Loucy (cell line): ENCODE data around the gene CPD.

ENCODE experiments used
- H2AFZ ChIP-seq: fragments of 200-600 bp; sonication (generic); 2 replicates; pipeline ENCODE4 v1.6.0; 2016; ENCODE audit warnings: antibody characterized with exemption, mild to moderate bottlenecking, low read length, moderate library complexity
- H3F3A ChIP-seq: fragments of 200-600 bp; 2 replicates; pipeline ENCODE4 v1.6.0; 2016; ENCODE audit warnings: antibody characterized with exemption, low read depth, mild to moderate bottlenecking
- H3K27me3 ChIP-seq: fragments of 200-600 bp; sonication (generic); 2 replicates; pipeline ENCODE4 v1.6.1; 2014; ENCODE audit warnings: low read length, mild to moderate bottlenecking; ENCODE audit not compliant: insufficient read depth, poor library complexity, severe bottlenecking
- H3K36me3 ChIP-seq: fragments of 200-600 bp; sonication (generic); 2 replicates; pipeline ENCODE4 v1.6.1; 2016; ENCODE audit warnings: low read length; ENCODE audit not compliant: insufficient read depth
- H3K4me1 ChIP-seq: fragments of 200-600 bp; sonication (generic); 2 replicates; pipeline ENCODE4 v1.5.1; 2014; ENCODE audit warnings: low read length, mild to moderate bottlenecking; ENCODE audit not compliant: insufficient read depth, poor library complexity, severe bottlenecking
- H3K4me2 ChIP-seq: fragments of 200-600 bp; sonication (generic); 2 replicates; pipeline ENCODE4 v1.6.0; 2014; ENCODE audit warnings: antibody characterized with exemption, low read length, low read depth, mild to moderate bottlenecking; ENCODE audit not compliant: poor library complexity, severe bottlenecking
- H3K4me3 ChIP-seq: fragments of 200-600 bp; sonication (generic); 2 replicates; pipeline ENCODE4 v1.5.1; 2014; ENCODE audit warnings: low read length, mild to moderate bottlenecking, mixed read lengths; ENCODE audit not compliant: poor library complexity, severe bottlenecking
- H3K79me2 ChIP-seq: fragments of 200-600 bp; sonication (generic); 2 replicates; pipeline ENCODE4 v1.6.1; 2014; ENCODE audit warnings: low read length; ENCODE audit not compliant: insufficient read depth
- H3K9ac ChIP-seq: fragments of 200-600 bp; sonication (generic); 2 replicates; pipeline ENCODE4 v1.6.0; 2014; ENCODE audit warnings: mild to moderate bottlenecking, low read depth, low read length, moderate library complexity; ENCODE audit not compliant: poor library complexity, severe bottlenecking
- H3K9me2 ChIP-seq: fragments of 200-600 bp; sonication (generic); replicated peaks from 2 replicates; pipeline ENCODE4 v1.6.1; 2016; ENCODE audit warnings: low read depth, low read length, mixed read lengths
- H3K9me3 ChIP-seq: fragments of 200-600 bp; sonication (generic); 2 replicates; pipeline ENCODE4 v1.6.1; 2014; ENCODE audit warnings: mild to moderate bottlenecking, antibody characterized with exemption, low read length, low read depth; ENCODE audit not compliant: insufficient read depth
- H4K20me1 ChIP-seq: fragments of 200-600 bp; sonication (generic); 2 replicates; pipeline ENCODE4 v1.6.0; 2014; ENCODE audit warnings: antibody characterized with exemption, low read length, mild to moderate bottlenecking; ENCODE audit not compliant: insufficient read depth, poor library complexity, severe bottlenecking
- EZH2phosphoT487 ChIP-seq: fragments of 200-600 bp; IDR thresholded peaks from 2 replicates; pipeline ENCODE4 v1.6.1; 2018; ENCODE audit warnings: antibody characterized with exemption, mild to moderate bottlenecking, moderate library complexity, borderline replicate concordance
- TF ChIP-seq, protein P1 (sequence below): fragments of 200-600 bp; sonication (generic); conservative IDR thresholded peaks from 2 replicates; pipeline ENCODE4 v1.5.1; 2014; ENCODE audit warnings: mild to moderate bottlenecking, antibody characterized with exemption, low read length

The CPD gene

GRCh38 chr17:30379903-30380381 is 1.2 kb downstream of the CPD start:
- Histone ChIP-seq H2AFZ (peak overlapping the region; percentile 97; the same call in 1 of the 2 replicates), H4K20me1 (peaks cover 25% of the 10 kb centered on the region), H3K4me3 (peak overlapping the region; percentile 74), H3K27me3 (no peaks in the 10 kb centered on the region), H3K4me2 (peak overlapping the region; percentile 68), H3K9me3 (no peaks in the 10 kb centered on the region), H3K9me2 (no peaks in the 10 kb centered on the region), H3K36me3 (no peaks in the 10 kb centered on the region), H3K79me2 (peaks cover 37% of the 10 kb centered on the region), H3K4me1 (peaks cover 52% of the 10 kb centered on the region), H3K9ac (peak overlapping the region; percentile 75), H3F3A (peaks cover 2% of the 10 kb centered on the region; the same call in 1 of the 2 replicates)
- no peak for TF ChIP-seq EZH2phosphoT487
- TF ChIP-seq, protein P1, sequence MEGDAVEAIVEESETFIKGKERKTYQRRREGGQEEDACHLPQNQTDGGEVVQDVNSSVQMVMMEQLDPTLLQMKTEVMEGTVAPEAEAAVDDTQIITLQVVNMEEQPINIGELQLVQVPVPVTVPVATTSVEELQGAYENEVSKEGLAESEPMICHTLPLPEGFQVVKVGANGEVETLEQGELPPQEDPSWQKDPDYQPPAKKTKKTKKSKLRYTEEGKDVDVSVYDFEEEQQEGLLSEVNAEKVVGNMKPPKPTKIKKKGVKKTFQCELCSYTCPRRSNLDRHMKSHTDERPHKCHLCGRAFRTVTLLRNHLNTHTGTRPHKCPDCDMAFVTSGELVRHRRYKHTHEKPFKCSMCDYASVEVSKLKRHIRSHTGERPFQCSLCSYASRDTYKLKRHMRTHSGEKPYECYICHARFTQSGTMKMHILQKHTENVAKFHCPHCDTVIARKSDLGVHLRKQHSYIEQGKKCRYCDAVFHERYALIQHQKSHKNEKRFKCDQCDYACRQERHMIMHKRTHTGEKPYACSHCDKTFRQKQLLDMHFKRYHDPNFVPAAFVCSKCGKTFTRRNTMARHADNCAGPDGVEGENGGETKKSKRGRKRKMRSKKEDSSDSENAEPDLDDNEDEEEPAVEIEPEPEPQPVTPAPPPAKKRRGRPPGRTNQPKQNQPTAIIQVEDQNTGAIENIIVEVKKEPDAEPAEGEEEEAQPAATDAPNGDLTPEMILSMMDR: no peak

DNA sequence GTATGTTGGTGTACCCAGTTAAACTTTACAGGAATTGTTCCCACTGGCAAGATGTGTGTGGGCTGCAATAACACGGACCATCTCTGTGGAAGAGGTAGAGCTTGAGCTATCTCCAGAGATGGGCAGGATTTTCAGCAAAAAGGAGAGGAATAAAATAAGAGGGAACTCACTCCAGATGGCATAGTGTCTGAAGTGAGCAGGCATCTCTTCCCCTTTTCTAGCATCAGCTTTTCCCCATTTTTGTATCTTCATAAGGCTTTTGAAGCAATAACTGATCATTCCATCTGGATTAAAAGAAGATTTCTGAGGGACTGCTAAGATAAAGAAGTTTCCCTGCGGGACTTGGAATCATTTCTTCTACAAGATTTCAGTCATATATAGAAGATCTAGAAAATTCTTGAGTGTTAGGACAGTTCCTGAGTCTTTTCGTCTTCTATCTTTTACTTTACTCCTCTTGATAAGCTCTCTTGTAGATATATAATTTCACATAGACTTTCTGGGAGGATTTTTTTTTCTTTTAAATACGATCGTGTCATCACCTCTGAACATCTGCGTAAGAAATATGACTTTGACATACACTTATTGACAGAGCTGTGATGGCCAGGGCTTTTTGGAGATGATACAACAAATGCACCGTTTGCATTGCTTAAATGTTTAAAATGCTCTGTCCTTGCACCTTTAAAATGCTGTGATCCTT is 2.1 kb downstream of the CPD start:
- Histone ChIP-seq H3K4me2 (peak overlapping the region; percentile 68), H3K9ac (peak overlapping the region; percentile 75), H3K27me3 (no peaks in the 10 kb centered on the region), H4K20me1 (peaks cover 25% of the 10 kb centered on the region), H3K36me3 (peaks cover 3% of the 10 kb centered on the region; the same call in 1 of the 2 replicates), H3K4me3 (peak overlapping the region; percentile 74), H3K4me1 (peaks cover 52% of the 10 kb centered on the region), H3F3A (peaks cover 2% of the 10 kb centered on the region; the same call in 1 of the 2 replicates), H3K9me3 (no peaks in the 10 kb centered on the region), H2AFZ (no peak overlapping the region), H3K9me2 (no peaks in the 10 kb centered on the region), H3K79me2 (peaks cover 37% of the 10 kb centered on the region)
- TF ChIP-seq EZH2phosphoT487: no peak
- TF ChIP-seq, protein P1: no peak

DNA sequence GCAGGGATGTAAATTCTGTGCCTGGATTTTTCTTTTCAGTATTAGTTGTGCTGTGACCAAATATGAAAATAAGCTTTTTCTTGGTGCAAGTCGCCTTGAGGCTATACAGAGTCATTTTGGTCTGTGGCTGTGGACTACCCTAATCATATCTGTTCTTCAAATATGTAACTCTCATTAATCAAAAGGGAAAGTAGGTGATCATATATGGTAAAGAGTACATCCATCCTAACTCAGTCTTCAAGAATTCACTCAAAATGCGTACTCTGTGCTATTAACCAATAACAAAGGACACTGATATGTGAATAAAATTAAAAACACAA is 2.6 kb downstream of the CPD start:
- TF ChIP-seq, protein P1: no peak
- TF ChIP-seq EZH2phosphoT487: no peak
- Histone ChIP-seq H3K9ac (peak overlapping the region; percentile 75), H3K79me2 (peaks cover 37% of the 10 kb centered on the region), H3K27me3 (no peaks in the 10 kb centered on the region), H3F3A (peaks cover 2% of the 10 kb centered on the region; the same call in 1 of the 2 replicates), H3K36me3 (peaks cover 3% of the 10 kb centered on the region; the same call in 1 of the 2 replicates), H2AFZ (no peak overlapping the region), H3K4me1 (peaks cover 52% of the 10 kb centered on the region), H3K4me2 (peak overlapping the region; percentile 68), H3K4me3 (peak overlapping the region; percentile 74), H3K9me2 (no peaks in the 10 kb centered on the region), H3K9me3 (no peaks in the 10 kb centered on the region), H4K20me1 (peaks cover 25% of the 10 kb centered on the region)
